Vagina (tissue), 2 donors: ENCODE results near the gene OGT. TPM values are rescaled to one million over a fixed set of nuclear protein-coding genes. Genes with fewer than 3 reads are reported as not detected.

Source experiments
- DNase-seq, 2 donors: peaks; one replicate each; pipeline ENCODE4 v3.0.0-alpha.2; 2017; ENCODE audit errors: extremely low spot score in 2 of 2
- H3K27ac ChIP-seq: fragments of 200-600 bp; sonication (generic); one replicate; pipeline ENCODE4 v1.5.1; 2019
- H3K27me3 ChIP-seq: fragments of 200-600 bp; sonication (generic); one replicate; pipeline ENCODE4 v1.5.1; 2019
- H3K36me3 ChIP-seq, 2 donors: fragments of 200-600 bp; sonication (generic); one replicate each; pipeline ENCODE4 v1.5.1; 2017 to 2019
- H3K4me1 ChIP-seq: fragments of 200-600 bp; sonication (generic); one replicate; pipeline ENCODE4 v1.5.1; 2019
- H3K4me3 ChIP-seq, 2 donors: fragments of 200-600 bp; sonication (generic); 1 replicate in 1 of 2; 2 replicates in 1 of 2; pipeline ENCODE4 v1.5.1; 2016 to 2019
- H3K9me3 ChIP-seq: fragments of 200-600 bp; sonication (generic); one replicate; pipeline ENCODE4 v1.5.1; 2019
- POLR2A ChIP-seq, 2 donors: fragments of 450-650 bp; IDR thresholded peaks; one replicate each; pipeline ENCODE4 v1.6.1; 2017; ENCODE audit warnings: antibody characterized with exemption in 2 of 2, mild to moderate bottlenecking in 2 of 2, moderate library complexity in 2 of 2
- POLR2AphosphoS5 ChIP-seq, 2 donors: sonication (generic); formaldehyde crosslinking; IDR thresholded peaks; one replicate each; pipeline ENCODE4 v1.9.0; 2017; ENCODE audit warnings: antibody characterized with exemption in 2 of 2, mild to moderate bottlenecking in 2 of 2, low read depth in 1 of 2; ENCODE audit not compliant: insufficient read depth in 1 of 2
- intact Hi-C: fragments of 100-400 bp; cut with DNase I; formaldehyde crosslinking; loops from one replicate; pipeline ENCODE4 v1.15.1; 2023
- total RNA-seq: library from RNA; depleted of rRNA; stranded (reverse); fragments of >200 nt; gene quantifications from one replicate; pipeline ENCODE4 v1.2.3, GENCODE V29; 2016
- TF ChIP-seq, protein P1 (sequence below), 3 experiments: fragments of 450-650 bp in 2 of 3; fragments of 200-600 bp in 1 of 3; sonication (generic) in 1 of 3; IDR thresholded peaks; one replicate each; pipeline ENCODE4 v1.5.1; 2017 to 2019; ENCODE audit warnings: antibody characterized with exemption in 3 of 3, mild to moderate bottlenecking in 2 of 3, moderate library complexity in 2 of 3

The OGT gene
- total RNA-seq, 1 donor from 2014 or later: 173 TPM

DNA sequence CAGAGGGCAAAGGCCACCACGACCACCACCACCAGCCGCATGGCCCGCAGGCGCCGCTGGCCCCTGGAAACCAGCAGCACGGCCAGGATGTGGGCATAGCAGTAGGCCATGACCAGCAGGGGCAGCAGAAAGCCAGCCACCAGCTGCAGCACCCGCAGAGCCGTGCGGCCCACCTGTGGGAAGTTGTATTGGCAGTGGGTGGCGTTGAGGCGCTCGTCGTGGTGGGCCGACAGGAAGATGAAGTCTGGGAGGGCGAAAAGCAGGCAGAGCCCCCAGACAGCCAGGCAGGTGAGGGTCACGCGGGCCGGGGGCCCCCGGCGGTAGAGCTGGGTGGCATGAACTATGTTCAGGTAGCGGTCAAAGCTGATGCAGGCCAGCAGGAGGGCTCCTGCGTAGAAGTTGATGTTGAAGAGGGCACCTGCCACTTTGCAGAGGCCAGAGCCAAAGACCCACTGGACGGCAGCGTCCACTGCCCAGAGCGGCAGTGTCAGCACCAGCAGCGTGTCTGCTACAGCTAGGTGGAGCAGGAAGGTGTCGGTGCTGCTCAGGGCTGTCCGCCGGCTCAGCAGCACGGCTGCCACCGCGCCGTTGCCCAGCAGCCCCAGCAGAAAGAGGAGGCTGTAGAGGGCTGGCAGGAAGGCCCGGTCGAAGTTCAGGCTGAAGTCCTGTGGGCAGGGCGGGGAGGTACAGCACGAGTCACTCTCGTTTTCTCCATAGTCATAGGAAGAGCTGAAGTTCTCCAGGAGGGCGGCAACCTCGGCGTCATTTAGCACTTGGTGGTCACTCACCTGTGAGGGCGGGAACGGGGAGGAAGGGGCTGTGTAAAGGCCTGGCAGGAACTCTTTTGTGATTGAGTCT, 84.0 kb downstream of the OGT start:
- Histone ChIP-seq H3K27me3 (no peaks in the 10 kb centered on the region), H3K4me3 (no peak overlapping the region), H3K4me1 (peaks cover 5% of the 10 kb centered on the region), H3K9me3 (no peaks in the 10 kb centered on the region), H3K36me3 (peaks cover 0 to 16% of the 10 kb centered on the region in 2 donors), H3K27ac (no peak overlapping the region)
- no peak for TF ChIP-seq POLR2A (IDR thresholded peaks at IDR 0.05)
- no peak for DNase-seq
- intact Hi-C loops: no loop called here

DNA sequence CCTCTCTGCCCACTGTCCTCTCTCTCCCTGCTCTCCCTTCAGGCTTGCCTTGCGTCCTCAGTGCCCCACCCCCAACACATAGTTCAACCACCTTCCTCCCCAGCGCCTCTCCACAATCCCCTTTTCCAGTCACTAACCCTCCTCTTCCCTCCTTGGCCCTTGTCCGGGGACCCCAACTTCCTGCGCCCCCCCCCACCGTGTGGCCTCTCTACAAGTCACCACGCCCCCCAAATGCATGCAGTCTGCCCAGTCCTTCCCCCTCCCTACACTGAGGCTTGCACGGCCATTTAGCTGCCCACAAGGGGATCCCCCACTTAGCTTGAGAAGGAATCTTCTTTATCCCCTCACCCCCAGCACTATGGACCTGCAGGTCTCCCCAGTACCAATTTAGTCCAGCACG, 84.8 kb downstream of the OGT start:
- H3K4me1 ChIP-seq: peaks cover 13% of the 10 kb centered on the region
- no peak overlapping the region for H3K4me3 ChIP-seq
- no peaks in the 10 kb centered on the region for H3K27me3 ChIP-seq
- H3K9me3 ChIP-seq: no peaks in the 10 kb centered on the region
- no peak for DNase-seq
- peaks cover 0 to 10% of the 10 kb centered on the region in 2 donors for H3K36me3 ChIP-seq
- intact Hi-C loops: no loop called here
- no peak overlapping the region for H3K27ac ChIP-seq
- no peak for TF ChIP-seq POLR2AphosphoS5 (IDR thresholded peaks at IDR 0.05; ENCODE audit: insufficient read depth in 1 of 2, low read depth in 1 of 2)
- TF ChIP-seq, protein P1, sequence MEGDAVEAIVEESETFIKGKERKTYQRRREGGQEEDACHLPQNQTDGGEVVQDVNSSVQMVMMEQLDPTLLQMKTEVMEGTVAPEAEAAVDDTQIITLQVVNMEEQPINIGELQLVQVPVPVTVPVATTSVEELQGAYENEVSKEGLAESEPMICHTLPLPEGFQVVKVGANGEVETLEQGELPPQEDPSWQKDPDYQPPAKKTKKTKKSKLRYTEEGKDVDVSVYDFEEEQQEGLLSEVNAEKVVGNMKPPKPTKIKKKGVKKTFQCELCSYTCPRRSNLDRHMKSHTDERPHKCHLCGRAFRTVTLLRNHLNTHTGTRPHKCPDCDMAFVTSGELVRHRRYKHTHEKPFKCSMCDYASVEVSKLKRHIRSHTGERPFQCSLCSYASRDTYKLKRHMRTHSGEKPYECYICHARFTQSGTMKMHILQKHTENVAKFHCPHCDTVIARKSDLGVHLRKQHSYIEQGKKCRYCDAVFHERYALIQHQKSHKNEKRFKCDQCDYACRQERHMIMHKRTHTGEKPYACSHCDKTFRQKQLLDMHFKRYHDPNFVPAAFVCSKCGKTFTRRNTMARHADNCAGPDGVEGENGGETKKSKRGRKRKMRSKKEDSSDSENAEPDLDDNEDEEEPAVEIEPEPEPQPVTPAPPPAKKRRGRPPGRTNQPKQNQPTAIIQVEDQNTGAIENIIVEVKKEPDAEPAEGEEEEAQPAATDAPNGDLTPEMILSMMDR (IDR thresholded peaks at IDR 0.05): no peak
- no peak for TF ChIP-seq POLR2A (IDR thresholded peaks at IDR 0.05)

GRCh38 chrX:71618303-71618721, 85.4 kb downstream of the OGT start, which contains the start of gene CXCR3:
Gene CXCR3 (minus strand): TSS chrX:71618511. CDS start chrX:71618449, 62 bp downstream.
- no peak for DNase-seq
- Histone ChIP-seq H3K27me3 (no peaks in the 10 kb centered on the region), H3K9me3 (no peaks in the 10 kb centered on the region), H3K4me3 (no peak within 1 kb of the TSS), H3K36me3 (peaks cover 0 to 6% of the 10 kb centered on the region in 2 donors), H3K27ac (no peak within 1 kb of the TSS), H3K4me1 (peaks cover 19% of the 10 kb centered on the region)
- TF ChIP-seq POLR2AphosphoS5 (IDR thresholded peaks at IDR 0.05; ENCODE audit: insufficient read depth in 1 of 2, low read depth in 1 of 2) (no peak), POLR2A (IDR thresholded peaks at IDR 0.05) (no peak)
- TF ChIP-seq, protein P1 (IDR thresholded peaks at IDR 0.05): no peak
- intact Hi-C loops: no loop called here

- H3K27me3 ChIP-seq: no peaks in the 10 kb centered on the region
- H3K4me3 ChIP-seq: no peak overlapping the region
Measured at GRCh38 chrX:71618787-71619186, 85.9 kb downstream of the OGT start.

DNA sequence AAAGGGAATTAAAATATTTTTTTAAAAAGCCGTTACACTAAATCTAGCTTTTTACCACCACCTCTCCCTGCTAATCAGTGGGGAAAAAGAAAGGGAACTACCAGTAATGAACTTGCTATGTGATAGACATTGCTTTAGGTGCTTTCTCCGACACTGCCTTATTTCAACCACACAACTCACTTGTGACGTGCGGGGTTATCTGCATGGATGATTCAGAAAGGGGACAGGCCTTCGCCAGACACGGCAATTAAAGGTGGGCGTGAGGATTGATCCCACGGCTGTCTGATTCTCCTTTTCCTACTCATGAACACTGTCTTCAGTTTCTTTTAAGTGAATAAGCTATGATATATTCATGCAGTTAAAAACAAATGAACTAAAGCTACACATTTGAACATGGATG, 86.3 kb downstream of the OGT start:
- intact Hi-C loops: no loop called here

More at GRCh38 chrX:71618787-71619186, 85.9 kb downstream of the OGT start:
- DNase-seq: no peak
- Histone ChIP-seq H3K36me3 (peaks cover 0 to 4% of the 10 kb centered on the region in 2 donors), H3K9me3 (no peaks in the 10 kb centered on the region), H3K4me1 (peaks cover 22% of the 10 kb centered on the region), H3K27ac (no peak overlapping the region)
- TF ChIP-seq POLR2A (IDR thresholded peaks at IDR 0.05): no peak
- TF ChIP-seq, protein P1 (IDR thresholded peaks at IDR 0.05): no peak
- no peak for TF ChIP-seq POLR2AphosphoS5 (IDR thresholded peaks at IDR 0.05; ENCODE audit: insufficient read depth in 1 of 2, low read depth in 1 of 2)
- intact Hi-C loops: no loop called here

More for the DNA sequence above, 86.3 kb downstream of the OGT start:
- Histone ChIP-seq H3K4me3 (no peak overlapping the region), H3K4me1 (peaks cover 22% of the 10 kb centered on the region), H3K9me3 (no peaks in the 10 kb centered on the region), H3K36me3 (peaks cover 0 to under 1% of the 10 kb centered on the region in 2 donors), H3K27me3 (no peaks in the 10 kb centered on the region), H3K27ac (no peak overlapping the region)
- no peak for DNase-seq
- TF ChIP-seq POLR2A (IDR thresholded peaks at IDR 0.05) (no peak), POLR2AphosphoS5 (IDR thresholded peaks at IDR 0.05; ENCODE audit: insufficient read depth in 1 of 2, low read depth in 1 of 2) (no peak)
- TF ChIP-seq, protein P1 (IDR thresholded peaks at IDR 0.05): no peak
